OCI-LY7 (cell line): ENCODE measurements around the gene ISLR. TPM values are rescaled to one million over a fixed set of nuclear protein-coding genes. Genes with fewer than 3 reads are reported as not detected.

Experiments used
- BruUV-seq: library from RNA; stranded (reverse); fragments of 400-500 nt; replicated peaks from 2 replicates; lab custom pipeline; 2021; lab: Mats Ljungman, UMichigan
- CTCF ChIA-PET: fragments of 300-600 bp; sonication (Branson Sonifier 250); formaldehyde crosslinking; loops from one replicate; lab custom pipeline; 2022; ENCODE audit warnings: antibody characterized with exemption; ENCODE audit not compliant: unreplicated experiment; lab: Charles Lee
- POLR2A ChIA-PET: fragments of 300-600 bp; sonication (Branson Sonifier 250); formaldehyde crosslinking; loops from one replicate; lab custom pipeline; 2022; ENCODE audit warnings: antibody characterized with exemption; lab: Charles Lee
- DNase-seq: peaks from one replicate; pipeline ENCODE4 v3.0.0-alpha.2; 2015; ENCODE audit warnings: low spot score
- H2AFZ ChIP-seq: fragments of 200-600 bp; sonication (generic), shearing (Covaris generic); 2 replicates; pipeline ENCODE4 v1.6.1; 2014; ENCODE audit warnings: mild to moderate bottlenecking, antibody characterized with exemption, low read length, moderate library complexity
- H3K27ac ChIP-seq: fragments of 200-600 bp; sonication (generic); 2 replicates; pipeline ENCODE4 v1.5.1; 2014; ENCODE audit warnings: mixed run types, low read depth, mild to moderate bottlenecking, moderate library complexity, low read length, inconsistent platforms; ENCODE audit not compliant: poor library complexity, severe bottlenecking
- H3K36me3 ChIP-seq: fragments of 200-600 bp; sonication (generic); 2 replicates; pipeline ENCODE4 v1.6.1; 2014; ENCODE audit warnings: mild to moderate bottlenecking, antibody characterized with exemption, low read length, moderate library complexity, mixed read lengths; ENCODE audit not compliant: insufficient read depth
- H3K4me1 ChIP-seq: fragments of 200-600 bp; sonication (generic); 2 replicates; pipeline ENCODE4 v1.5.1; 2014; ENCODE audit warnings: mild to moderate bottlenecking, low read length; ENCODE audit not compliant: insufficient read depth, poor library complexity, severe bottlenecking
- H3K4me2 ChIP-seq: fragments of 200-600 bp; sonication (generic); 2 replicates; pipeline ENCODE4 v1.6.1; 2014; ENCODE audit warnings: mild to moderate bottlenecking, low read length
- H3K4me3 ChIP-seq: fragments of 200-600 bp; sonication (generic); 2 replicates; pipeline ENCODE4 v1.5.1; 2014; ENCODE audit warnings: mild to moderate bottlenecking, low read depth, low read length; ENCODE audit not compliant: poor library complexity, severe bottlenecking
- H3K79me2 ChIP-seq: fragments of 200-600 bp; sonication (generic); 2 replicates; pipeline ENCODE4 v1.6.1; 2016; ENCODE audit warnings: low read depth, mild to moderate bottlenecking, low read length, moderate library complexity, mixed read lengths; ENCODE audit not compliant: insufficient read depth
- H3K9me2 ChIP-seq: fragments of 200-600 bp; sonication (generic); 2 replicates; pipeline ENCODE4 v1.6.1; 2016; ENCODE audit warnings: mild to moderate bottlenecking, low read length, mixed read lengths; ENCODE audit not compliant: insufficient read depth
- H3K9me3 ChIP-seq: fragments of 200-600 bp; sonication (generic); 2 replicates; pipeline ENCODE4 v1.6.1; 2014; ENCODE audit warnings: mild to moderate bottlenecking, mixed run types, low read length, mixed read lengths
- H4K20me1 ChIP-seq: fragments of 200-600 bp; sonication (generic); 2 replicates; pipeline ENCODE4 v1.6.1; 2014; ENCODE audit warnings: mild to moderate bottlenecking, antibody characterized with exemption, low read length, moderate library complexity, mixed read lengths; ENCODE audit not compliant: insufficient read depth
- CTCF ChIP-seq: fragments of 200-600 bp; sonication (generic); conservative IDR thresholded peaks from 2 replicates; pipeline ENCODE4 v1.5.1; 2014; ENCODE audit warnings: mild to moderate bottlenecking, antibody characterized with exemption, low read length, moderate library complexity, mixed read lengths
- EZH2phosphoT487 ChIP-seq: fragments of 200-600 bp; sonication (generic); IDR thresholded peaks from 2 replicates; pipeline ENCODE4 v1.6.1; 2018; ENCODE audit warnings: low read depth, borderline replicate concordance, mild to moderate bottlenecking, mixed run types, antibody characterized with exemption, low read length, moderate library complexity, mixed read lengths
- intact Hi-C: fragments of 100-400 bp; cut with micrococcal nuclease; formaldehyde crosslinking; loops from one replicate; pipeline ENCODE4 v1.10.0; 2022; ENCODE audit not compliant: unreplicated experiment
- total RNA-seq, 2 experiments: library from RNA; depleted of rRNA in 1 of 2; stranded (reverse); fragments of >200 nt in 1 of 2; shearing (Covaris generic) in 1 of 2; gene quantifications; 2 replicates each; pipeline ENCODE4 v1.2.3, GENCODE V29; 2014 to 2022

Gene ISLR
- total RNA-seq, 2 experiments from 2014 or later: not detected

DNA sequence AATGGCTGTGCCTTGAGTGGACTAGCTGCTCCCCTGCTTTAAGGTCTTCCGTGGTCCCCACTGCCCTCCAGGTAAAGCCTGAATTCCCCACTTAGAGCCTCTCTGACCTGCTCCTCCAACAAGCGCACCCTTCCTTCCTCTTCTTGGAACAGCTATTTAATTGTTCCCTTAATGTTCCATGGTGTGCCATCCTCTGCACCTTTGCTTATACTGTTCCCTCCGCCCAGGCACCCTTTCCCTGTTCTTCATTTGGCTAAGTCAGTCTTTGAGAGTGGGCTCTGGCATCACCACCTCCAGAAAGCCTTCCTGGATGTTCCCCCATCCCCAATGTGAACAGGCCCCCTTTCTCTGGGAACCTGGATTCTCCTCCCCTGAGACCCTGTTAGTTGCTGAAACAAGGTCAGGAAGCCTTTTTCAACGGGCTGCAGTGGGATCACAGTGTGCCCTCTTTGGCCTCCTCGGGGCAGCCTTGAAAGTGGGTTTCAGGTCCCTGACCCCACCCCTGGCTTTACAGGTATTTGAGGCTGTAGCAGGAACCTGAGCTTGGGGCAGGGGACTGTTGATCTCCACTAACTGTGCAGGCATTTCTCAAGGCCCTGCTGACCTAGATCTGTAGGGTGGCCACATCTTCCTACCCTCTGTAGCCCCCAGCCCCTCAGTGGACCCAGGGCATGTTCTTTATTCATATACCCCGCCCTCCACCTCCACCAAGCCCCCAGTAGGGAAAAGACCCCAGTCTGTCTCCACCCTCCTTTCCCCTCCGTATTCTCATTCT lies 5.0 kb downstream of the ISLR start:
- POLR2A ChIA-PET: no interaction called here
- BruUV-seq: no TSS peak
- TF ChIP-seq EZH2phosphoT487: no peak
- no peak for TF ChIP-seq CTCF

GRCh38 chr15:74179101-74179841 lies 5.8 kb downstream of the ISLR start:
- BruUV-seq: no TSS peak
- intact Hi-C loops: no loop called here
- TF ChIP-seq EZH2phosphoT487: no peak
- Histone ChIP-seq H3K79me2 (no peaks in the 10 kb centered on the region), H3K9me2 (no peaks in the 10 kb centered on the region), H3K9me3 (no peaks in the 10 kb centered on the region), H2AFZ (no peak overlapping the region), H3K4me2 (no peak overlapping the region), H4K20me1 (no peaks in the 10 kb centered on the region), H3K4me3 (no peak overlapping the region), H3K4me1 (no peaks in the 10 kb centered on the region), H3K27ac (no peak overlapping the region), H3K36me3 (no peaks in the 10 kb centered on the region)
- CTCF ChIA-PET: interaction anchor here (0.7 kb wide), 1 partner anchor 291 kb away, joined by 3 read pairs; no protein-coding TSS in a partner anchor
- POLR2A ChIA-PET: no interaction called here
- DNase-seq: no peak

More for the DNA sequence above, 5.0 kb downstream of the ISLR start:
- no peaks in the 10 kb centered on the region for H4K20me1 ChIP-seq
- no peaks in the 10 kb centered on the region for H3K36me3 ChIP-seq
- DNase-seq: no peak
- no peak overlapping the region for H2AFZ ChIP-seq
- no peaks in the 10 kb centered on the region for H3K4me1 ChIP-seq
- intact Hi-C loops: no loop called here
- H3K4me3 ChIP-seq: no peak overlapping the region
- H3K9me2 ChIP-seq: no peaks in the 10 kb centered on the region
- no peak overlapping the region for H3K27ac ChIP-seq
- H3K4me2 ChIP-seq: no peak overlapping the region
- CTCF ChIA-PET: no interaction called here
- H3K79me2 ChIP-seq: no peaks in the 10 kb centered on the region
- H3K9me3 ChIP-seq: no peaks in the 10 kb centered on the region

GRCh38 chr15:74179983-74180880 lies 6.7 kb downstream of the ISLR start:
- Histone ChIP-seq H3K79me2 (no peaks in the 10 kb centered on the region), H3K4me1 (no peaks in the 10 kb centered on the region), H3K9me2 (no peaks in the 10 kb centered on the region), H3K9me3 (no peaks in the 10 kb centered on the region), H4K20me1 (no peaks in the 10 kb centered on the region), H3K4me2 (no peak overlapping the region), H3K36me3 (no peaks in the 10 kb centered on the region), H3K27ac (no peak overlapping the region), H2AFZ (no peak overlapping the region), H3K4me3 (no peak overlapping the region)
- no TSS peak for BruUV-seq
- ChIA-PET POLR2A (no interaction called here), CTCF (no interaction called here)
- DNase-seq: no peak
- TF ChIP-seq EZH2phosphoT487 (no peak), CTCF (no peak)
- intact Hi-C loops: no loop called here
